ENCODE data around the gene OSTF1.

OSTF1 gene

DNA sequence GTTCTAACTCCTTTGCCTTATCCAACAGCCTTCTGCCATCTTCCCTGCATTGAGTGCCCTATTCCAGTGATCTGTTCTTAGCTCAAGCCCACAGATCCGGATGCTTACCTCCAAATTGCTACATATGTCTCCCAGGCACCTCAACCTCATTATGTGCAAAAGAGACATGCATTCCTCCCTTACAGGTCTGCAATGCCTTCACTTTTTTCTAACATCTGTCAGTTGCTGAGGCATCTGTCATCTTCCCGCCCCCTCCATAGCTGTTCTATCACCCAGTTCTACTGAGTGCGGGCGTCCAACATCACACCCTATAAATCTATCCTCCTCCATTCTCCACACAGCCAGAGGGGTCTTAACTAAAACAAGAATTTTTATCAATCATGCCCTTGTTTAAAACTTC lies 20.4 kb upstream of the OSTF1 start:
- peaks cover 45% of the 10 kb centered on the region for H3K36me3 Mint-ChIP-seq
- CTCF ChIA-PET, result interaction anchor here (0.6 to 1.3 kb wide), 2 partner anchors 40 to 296 kb away, joined by 3 to 4 read pairs; partner anchors contain the start of gene CARNMT1

DNA sequence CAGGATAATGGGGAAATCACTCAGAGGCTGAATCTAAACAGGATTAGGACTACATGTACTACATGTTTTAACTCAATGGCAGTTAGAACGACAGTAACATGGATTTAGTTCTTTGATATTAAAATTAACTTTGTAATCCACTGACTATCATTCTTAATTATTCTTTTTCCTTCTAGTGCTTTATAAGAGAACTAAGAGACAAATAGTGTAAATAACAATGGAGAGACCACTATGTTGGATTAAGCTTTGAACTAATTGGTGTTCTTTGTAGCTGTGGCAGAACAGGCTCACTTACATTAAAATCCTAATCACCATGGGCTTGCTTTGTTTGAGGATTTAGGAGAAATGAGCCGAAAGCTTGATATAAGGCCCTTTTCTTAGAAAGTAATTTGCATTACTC lies 19.1 kb upstream of the OSTF1 start:
- H3K27me3 Mint-ChIP-seq, result no peaks in the 10 kb centered on the region
- no peaks in the 10 kb centered on the region for H3K9me3 Mint-ChIP-seq
- H3K27ac Mint-ChIP-seq, result no peak overlapping the region
- H3K4me1 Mint-ChIP-seq, result peaks cover 26% of the 10 kb centered on the region
- no peak for DNase-seq
- H3K36me3 Mint-ChIP-seq, result peaks cover 46% of the 10 kb centered on the region
- H3K4me3 Mint-ChIP-seq, result no peak overlapping the region
- CTCF ChIA-PET, result interaction anchor here (1.6 kb wide), 1 partner anchor 292 kb away, joined by 4 read pairs; no protein-coding TSS in a partner anchor

More for the DNA sequence above, 20.4 kb upstream of the OSTF1 start:
- Mint-ChIP-seq H3K9me3 (no peaks in the 10 kb centered on the region), H3K4me1 (peaks cover 25% of the 10 kb centered on the region), H3K27me3 (no peaks in the 10 kb centered on the region), H3K27ac (no peak overlapping the region), H3K4me3 (no peak overlapping the region)
- no peak for DNase-seq

- peaks cover 39% of the 10 kb centered on the region for H3K36me3 Mint-ChIP-seq
- H3K27me3 Mint-ChIP-seq, result no peaks in the 10 kb centered on the region
- H3K9me3 Mint-ChIP-seq, result no peaks in the 10 kb centered on the region
- H3K27ac Mint-ChIP-seq, result peak overlapping the region; percentile 54
- H3K4me1 Mint-ChIP-seq, result peaks cover 26% of the 10 kb centered on the region
- DNase-seq, result peak; percentile 75
- no peak overlapping the region for H3K4me3 Mint-ChIP-seq
- CTCF ChIA-PET, result interaction anchor here (0.6 to 1.2 kb wide), 5 partner anchors 44 to 298 kb away, joined by 3 to 5 read pairs (median 4); partner anchors contain the start of genes C9orf40 and CARNMT1
Measured at GRCh38 chr9:75071530-75072122, 16.7 kb upstream of the OSTF1 start.

- Mint-ChIP-seq H3K27me3 (no peaks in the 10 kb centered on the region), H3K4me1 (peaks cover 29% of the 10 kb centered on the region), H3K9me3 (no peaks in the 10 kb centered on the region), H3K36me3 (peaks cover 30% of the 10 kb centered on the region), H3K27ac (no peak overlapping the region), H3K4me3 (no peak overlapping the region)
- no peak for DNase-seq
- CTCF ChIA-PET, result interaction anchor here (5.9 kb wide), 1 partner anchor 297 kb away, joined by 74 read pairs; no protein-coding TSS in a partner anchor
Measured at GRCh38 chr9:75072895-75073294, 15.4 kb upstream of the OSTF1 start.

DNA sequence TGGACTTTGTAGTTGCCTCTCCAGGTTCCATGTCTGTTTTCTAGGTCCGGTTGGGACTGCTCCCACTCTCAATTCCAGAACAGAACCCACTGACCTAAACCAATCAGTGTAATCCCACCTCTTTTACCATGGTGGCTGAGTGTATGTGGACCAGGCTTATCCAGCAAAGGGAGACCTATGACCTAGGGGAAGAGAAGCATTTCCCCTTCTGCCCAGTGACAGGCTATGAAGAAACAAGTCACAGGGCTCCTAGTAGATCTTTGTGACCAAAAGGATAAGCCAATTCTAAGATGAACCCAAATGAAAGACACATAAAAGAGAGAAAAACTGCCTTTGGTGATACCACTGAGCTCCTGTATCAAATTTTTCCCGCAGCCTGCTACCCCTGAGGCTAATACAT lies 6.7 kb upstream of the OSTF1 start:
- no peak for DNase-seq
- peaks cover 35% of the 10 kb centered on the region for H3K36me3 Mint-ChIP-seq
- no peak overlapping the region for H3K27ac Mint-ChIP-seq
- CTCF ChIA-PET, result no interaction called here
- H3K4me3 Mint-ChIP-seq, result no peak overlapping the region
- no peaks in the 10 kb centered on the region for H3K9me3 Mint-ChIP-seq
- peaks cover 38% of the 10 kb centered on the region for H3K4me1 Mint-ChIP-seq
- no peaks in the 10 kb centered on the region for H3K27me3 Mint-ChIP-seq

- CTCF ChIA-PET, result interaction anchor here (1.1 kb wide), 1 partner anchor 306 kb away, joined by 3 read pairs; no protein-coding TSS in a partner anchor
- H3K27ac Mint-ChIP-seq, result no peak overlapping the region
- H3K9me3 Mint-ChIP-seq, result no peaks in the 10 kb centered on the region
- peaks cover 40% of the 10 kb centered on the region for H3K4me1 Mint-ChIP-seq
- peaks cover 35% of the 10 kb centered on the region for H3K36me3 Mint-ChIP-seq
- no peak overlapping the region for H3K4me3 Mint-ChIP-seq
- peak; percentile 36 for DNase-seq
- H3K27me3 Mint-ChIP-seq, result no peaks in the 10 kb centered on the region
Measured at GRCh38 chr9:75083188-75083970, 4.9 kb upstream of the OSTF1 start.

DNA sequence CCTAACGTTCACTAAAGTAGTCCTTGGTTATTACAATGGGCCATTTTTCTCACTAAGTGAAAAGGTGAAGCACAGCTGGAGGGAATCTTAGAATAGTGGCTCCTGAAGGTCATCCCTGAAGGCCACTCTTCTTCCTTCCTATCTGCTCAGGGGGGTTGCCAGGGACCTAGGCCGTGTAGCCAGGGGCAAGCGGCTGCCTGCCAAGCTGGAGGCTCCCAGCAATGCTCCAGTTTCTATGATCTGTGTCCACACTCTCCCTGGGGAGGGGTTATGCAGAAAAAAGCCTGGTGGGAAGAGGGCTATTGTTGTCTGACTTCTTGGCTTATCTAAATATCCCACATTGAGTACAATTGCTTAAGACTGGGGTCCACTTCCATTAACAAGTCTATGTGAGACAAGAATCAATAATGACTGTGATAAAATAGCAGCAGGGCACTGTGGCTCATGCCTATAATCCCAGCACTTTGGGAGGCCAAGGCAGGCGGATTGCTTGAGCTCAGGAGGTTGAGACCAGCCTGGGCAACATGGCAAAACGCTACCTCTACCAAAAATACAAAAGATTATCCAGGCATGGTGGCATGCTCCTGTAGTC lies 4.1 kb upstream of the OSTF1 start:
- Mint-ChIP-seq H3K36me3 (peaks cover 38% of the 10 kb centered on the region), H3K4me3 (no peak overlapping the region), H3K27me3 (no peaks in the 10 kb centered on the region), H3K9me3 (no peaks in the 10 kb centered on the region), H3K4me1 (peaks cover 42% of the 10 kb centered on the region), H3K27ac (no peak overlapping the region)
- CTCF ChIA-PET, result no interaction called here
- DNase-seq, result no peak

GRCh38 chr9:75085640-75086039 lies 2.7 kb upstream of the OSTF1 start:
- DNase-seq, result no peak
- H3K36me3 Mint-ChIP-seq, result peaks cover 30% of the 10 kb centered on the region
- H3K9me3 Mint-ChIP-seq, result no peaks in the 10 kb centered on the region
- peak overlapping the region; percentile 58 for H3K4me3 Mint-ChIP-seq
- H3K27ac Mint-ChIP-seq, result peak overlapping the region; percentile 75
- H3K4me1 Mint-ChIP-seq, result peaks cover 55% of the 10 kb centered on the region
- no peaks in the 10 kb centered on the region for H3K27me3 Mint-ChIP-seq
- CTCF ChIA-PET, result interaction anchor here (0.9 to 2.4 kb wide), 7 partner anchors 8 to 312 kb away, joined by 3 to 9 read pairs (median 5); partner anchors contain the start of gene C9orf40

DNA sequence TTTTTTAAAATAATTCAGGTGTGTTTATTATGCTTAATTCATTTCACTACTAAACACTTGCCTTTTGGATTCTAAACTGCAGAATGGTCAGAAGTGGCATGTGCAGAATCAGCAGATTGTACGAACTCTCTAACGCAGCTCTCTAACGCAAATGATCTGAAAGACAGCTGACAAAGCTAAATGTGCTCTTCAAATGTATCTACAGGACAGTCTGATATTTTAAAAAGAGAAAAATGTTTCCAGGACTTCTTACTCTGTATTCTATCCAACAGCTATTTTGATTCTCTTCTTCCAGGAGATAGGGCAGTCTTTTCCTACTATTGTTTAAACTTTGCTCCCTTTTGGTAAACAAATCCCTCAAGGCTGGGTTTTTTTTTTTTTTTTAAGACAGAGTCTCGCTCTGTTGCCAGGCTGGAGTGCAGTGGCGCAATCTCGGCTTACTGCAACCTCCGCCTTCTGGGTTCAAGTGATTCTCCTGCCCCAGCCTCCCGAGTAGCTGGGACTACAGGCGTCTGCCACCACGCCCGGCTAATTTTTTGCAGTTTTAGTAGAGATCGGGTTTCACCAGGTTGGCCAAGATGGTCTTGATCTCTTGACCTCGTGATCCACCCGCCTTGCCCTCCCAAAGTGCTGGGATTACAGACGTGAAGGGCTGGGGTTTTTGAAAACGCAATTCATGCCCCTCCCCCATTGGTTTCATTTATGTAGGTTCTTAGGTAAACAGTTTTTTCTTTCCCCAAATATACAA lies 1.6 kb upstream of the OSTF1 start:
- CTCF ChIA-PET, result interaction anchor here (0.6 to 2.4 kb wide), 10 partner anchors 9 to 1184 kb away, joined by 3 to 9 read pairs (median 4); partner anchors contain the start of genes C9orf40 and CARNMT1
- peak; percentile 40 for DNase-seq
- no peaks in the 10 kb centered on the region for H3K9me3 Mint-ChIP-seq
- no peaks in the 10 kb centered on the region for H3K27me3 Mint-ChIP-seq
- peaks cover 28% of the 10 kb centered on the region for H3K36me3 Mint-ChIP-seq
- H3K27ac Mint-ChIP-seq, result peak overlapping the region; percentile 97
- peaks cover 64% of the 10 kb centered on the region for H3K4me1 Mint-ChIP-seq
- H3K4me3 Mint-ChIP-seq, result peak overlapping the region; percentile 97

- Mint-ChIP-seq H3K27ac (peak overlapping the region; percentile 97), H3K4me3 (peak overlapping the region; percentile 97), H3K27me3 (no peaks in the 10 kb centered on the region), H3K36me3 (peaks cover 27% of the 10 kb centered on the region), H3K4me1 (peaks cover 70% of the 10 kb centered on the region), H3K9me3 (no peaks in the 10 kb centered on the region)
- CTCF ChIA-PET, result interaction anchor here (0.6 to 2.4 kb wide), 10 partner anchors 9 to 1215 kb away, joined by 3 to 9 read pairs (median 4); partner anchors contain the start of genes C9orf40 and CARNMT1
- peak; percentile 70 for DNase-seq
Measured at GRCh38 chr9:75087289-75087823, 958 bp upstream of the OSTF1 start.

- Mint-ChIP-seq H3K27ac (peak overlapping the region; percentile 91), H3K4me3 (peak overlapping the region; percentile 97), H3K4me1 (peaks cover 67% of the 10 kb centered on the region), H3K9me3 (no peaks in the 10 kb centered on the region), H3K27me3 (no peaks in the 10 kb centered on the region), H3K36me3 (peaks cover 28% of the 10 kb centered on the region)
- peak; percentile 50 for DNase-seq
- CTCF ChIA-PET, result interaction anchor here (0.6 to 2.4 kb wide), 6 partner anchors 10 to 316 kb away, joined by 3 to 9 read pairs (median 4); partner anchors contain the start of gene CARNMT1
Measured at GRCh38 chr9:75088646-75089372, 495 bp downstream of the OSTF1 start.

DNA sequence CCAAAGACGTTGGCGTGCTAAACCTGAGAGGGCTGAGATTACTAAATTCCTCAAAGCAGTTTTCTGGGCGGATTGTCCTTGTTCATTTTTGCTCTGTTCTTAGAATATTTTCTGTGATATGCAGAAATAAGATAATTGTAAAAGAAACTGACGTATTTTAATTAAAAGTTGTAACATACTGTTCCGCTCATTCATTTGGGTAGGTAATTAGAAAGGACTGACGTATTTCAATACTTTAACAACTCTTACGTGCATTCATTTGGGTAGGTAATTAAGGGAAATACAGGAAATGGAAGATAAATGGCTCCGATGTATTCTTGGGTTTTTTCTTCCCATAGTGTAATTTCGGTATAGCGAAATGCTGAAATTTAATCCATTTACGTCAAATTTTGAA lies 1.1 kb downstream of the OSTF1 start:
- peaks cover 32% of the 10 kb centered on the region for H3K36me3 Mint-ChIP-seq
- CTCF ChIA-PET, result interaction anchor here (0.7 to 1.5 kb wide), 4 partner anchors 9 to 316 kb away, joined by 3 to 4 read pairs (median 3); no protein-coding TSS in a partner anchor
- H3K27me3 Mint-ChIP-seq, result no peaks in the 10 kb centered on the region
- peak overlapping the region; percentile 91 for H3K27ac Mint-ChIP-seq
- peaks cover 67% of the 10 kb centered on the region for H3K4me1 Mint-ChIP-seq
- peak overlapping the region; percentile 97 for H3K4me3 Mint-ChIP-seq
- no peak for DNase-seq
- H3K9me3 Mint-ChIP-seq, result no peaks in the 10 kb centered on the region

- H3K9me3 Mint-ChIP-seq, result no peaks in the 10 kb centered on the region
- H3K4me3 Mint-ChIP-seq, result peak overlapping the region; percentile 97
- H3K36me3 Mint-ChIP-seq, result peaks cover 36% of the 10 kb centered on the region
- CTCF ChIA-PET, result interaction anchor here (0.6 to 1.5 kb wide), 3 partner anchors 8 to 95 kb away, joined by 3 to 4 read pairs (median 3); no protein-coding TSS in a partner anchor
- H3K27me3 Mint-ChIP-seq, result no peaks in the 10 kb centered on the region
- H3K4me1 Mint-ChIP-seq, result peaks cover 66% of the 10 kb centered on the region
- peak overlapping the region; percentile 64 for H3K27ac Mint-ChIP-seq
- no peak for DNase-seq
Measured at GRCh38 chr9:75090579-75090978, 2.3 kb downstream of the OSTF1 start.

Data from activated naive CD4-positive, alpha-beta T cell treated with anti-CD3 and anti-CD28 coated beads, Interleukin-2, amount 10 ng/mL, durations not matched to agents 7 days and 5 days (primary cell).